Testis (tissue), 3 donors: ENCODE results near the gene PEX16. TPM values are rescaled to one million over a fixed set of nuclear protein-coding genes. Genes with fewer than 3 reads are reported as not detected.

Experiments
- DNase-seq: peaks from one replicate; pipeline ENCODE4 v3.0.0-alpha.2; 2019
- H3K27ac ChIP-seq, 2 donors: fragments of 200-600 bp; sonication (generic); one replicate each; pipeline ENCODE4 v1.5.1; 2019
- H3K27me3 ChIP-seq: fragments of 200-600 bp; sonication (generic); one replicate; pipeline ENCODE4 v1.5.1; 2019
- H3K36me3 ChIP-seq: fragments of 200-600 bp; sonication (generic); one replicate; pipeline ENCODE4 v1.5.1; 2017; ENCODE audit warnings: low read depth; ENCODE audit errors: missing control alignments
- H3K4me1 ChIP-seq: fragments of 200-600 bp; sonication (generic); one replicate; pipeline ENCODE4 v1.5.1; 2019
- H3K4me3 ChIP-seq, 2 donors: fragments of 200-600 bp; sonication (generic); one replicate each; pipeline ENCODE4 v1.5.1; 2017 to 2019
- H3K9me3 ChIP-seq: fragments of 200-600 bp; sonication (generic); one replicate; pipeline ENCODE4 v1.5.1; 2017
- POLR2A ChIP-seq: fragments of 450-650 bp; IDR thresholded peaks from one replicate; pipeline ENCODE4 v1.6.1; 2017; ENCODE audit warnings: antibody characterized with exemption, mild to moderate bottlenecking, moderate library complexity
- WGBS, 2 donors: methylation state at CpG; one replicate each; pipeline ENCODE4 v1.1.5; 2018; 5-methylcytosine and 5-hydroxymethylcytosine counted together
- intact Hi-C: fragments of 100-400 bp; cut with DNase I; formaldehyde crosslinking; loops from one replicate; pipeline ENCODE4 v1.15.1; 2023; ENCODE audit warnings: low total_unique reads
- polyA plus RNA-seq: library from polyadenylated mRNA; stranded (reverse); fragments of 350-450 nt; fragmentation: Illumina TruSeq; extraction: RNeasy Lipid Tissue Mini Kit (QIAGEN cat#74804); gene quantifications from one replicate; pipeline ENCODE4 v1.2.3, GENCODE V29; 2014; ENCODE audit warnings: low read depth, low replicate concordance; ENCODE audit not compliant: insufficient read depth
- total RNA-seq, 2 donors: library from RNA; depleted of rRNA; stranded (reverse); fragments of >200 nt; gene quantifications; one replicate each; pipeline ENCODE4 v1.2.3, GENCODE V29; 2016
- TF ChIP-seq, protein P1 (sequence below), 3 experiments: fragments of 450-650 bp in 2 of 3; fragments of 200-600 bp in 1 of 3; sonication (generic) in 1 of 3; IDR thresholded peaks; one replicate each; pipeline ENCODE4 v1.5.1; 2016 to 2019; ENCODE audit warnings: antibody characterized with exemption in 3 of 3, mild to moderate bottlenecking in 2 of 3, moderate library complexity in 1 of 3

Gene PEX16
- total and polyA plus RNA-seq, 3 donors from 2014 or later, result 40.2 to 42.0 (median 41.4) TPM

DNA sequence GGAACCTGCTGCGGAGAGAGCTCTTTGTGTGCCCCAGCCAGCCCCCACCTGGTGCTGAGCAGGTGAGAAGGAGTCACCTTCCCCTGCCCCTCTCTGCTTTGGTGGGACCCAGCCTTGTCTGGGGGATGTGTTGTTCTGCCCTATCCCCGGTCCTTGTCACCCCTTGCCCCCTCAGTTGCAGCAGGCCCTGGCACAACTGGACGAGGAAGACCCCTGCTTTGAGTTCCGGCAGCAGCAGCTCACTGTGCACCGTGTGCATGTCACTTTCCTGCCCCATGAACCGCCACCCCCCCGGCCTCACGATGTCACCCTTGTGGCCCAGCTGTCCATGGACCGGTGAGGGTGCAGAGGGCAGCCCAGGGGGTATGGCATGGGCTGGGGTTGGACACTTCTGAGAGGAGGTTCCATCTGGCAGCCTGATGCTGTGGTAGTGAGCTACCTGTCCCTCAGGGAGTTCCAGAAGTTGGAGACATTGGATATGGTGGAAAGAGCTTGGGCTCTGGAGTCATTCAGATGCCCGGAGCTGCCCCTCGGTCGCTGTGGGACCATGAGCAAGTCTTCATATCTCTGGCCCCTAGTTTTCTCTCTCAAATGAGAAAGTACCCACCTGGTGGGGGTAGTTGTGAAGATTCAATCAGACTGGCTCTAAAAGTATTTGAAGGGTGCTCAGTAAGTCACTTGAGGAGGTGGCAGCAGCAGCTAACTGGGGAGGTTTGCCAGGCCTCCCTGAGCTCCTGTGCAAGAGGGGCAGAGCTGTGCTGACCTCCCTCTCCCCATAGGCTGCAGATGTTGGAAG is 9.1 kb upstream of the PEX16 start:
- WGBS, 2 donors, result 97 to 100% methylated on average over 5 to 12 of the region's 12 CpGs
- H3K9me3 ChIP-seq, result no peaks in the 10 kb centered on the region
- TF ChIP-seq, protein P1, sequence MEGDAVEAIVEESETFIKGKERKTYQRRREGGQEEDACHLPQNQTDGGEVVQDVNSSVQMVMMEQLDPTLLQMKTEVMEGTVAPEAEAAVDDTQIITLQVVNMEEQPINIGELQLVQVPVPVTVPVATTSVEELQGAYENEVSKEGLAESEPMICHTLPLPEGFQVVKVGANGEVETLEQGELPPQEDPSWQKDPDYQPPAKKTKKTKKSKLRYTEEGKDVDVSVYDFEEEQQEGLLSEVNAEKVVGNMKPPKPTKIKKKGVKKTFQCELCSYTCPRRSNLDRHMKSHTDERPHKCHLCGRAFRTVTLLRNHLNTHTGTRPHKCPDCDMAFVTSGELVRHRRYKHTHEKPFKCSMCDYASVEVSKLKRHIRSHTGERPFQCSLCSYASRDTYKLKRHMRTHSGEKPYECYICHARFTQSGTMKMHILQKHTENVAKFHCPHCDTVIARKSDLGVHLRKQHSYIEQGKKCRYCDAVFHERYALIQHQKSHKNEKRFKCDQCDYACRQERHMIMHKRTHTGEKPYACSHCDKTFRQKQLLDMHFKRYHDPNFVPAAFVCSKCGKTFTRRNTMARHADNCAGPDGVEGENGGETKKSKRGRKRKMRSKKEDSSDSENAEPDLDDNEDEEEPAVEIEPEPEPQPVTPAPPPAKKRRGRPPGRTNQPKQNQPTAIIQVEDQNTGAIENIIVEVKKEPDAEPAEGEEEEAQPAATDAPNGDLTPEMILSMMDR (IDR thresholded peaks at IDR 0.05), result no peak
- no peak for TF ChIP-seq POLR2A
- H3K27me3 ChIP-seq, result no peaks in the 10 kb centered on the region
- H3K36me3 ChIP-seq, result no peaks in the 10 kb centered on the region
- H3K4me1 ChIP-seq, result peaks cover 8% of the 10 kb centered on the region
- no peak for DNase-seq
- no peak overlapping the region for H3K4me3 ChIP-seq
- intact Hi-C loops, result no loop called here
- H3K27ac ChIP-seq, result no peak overlapping the region

DNA sequence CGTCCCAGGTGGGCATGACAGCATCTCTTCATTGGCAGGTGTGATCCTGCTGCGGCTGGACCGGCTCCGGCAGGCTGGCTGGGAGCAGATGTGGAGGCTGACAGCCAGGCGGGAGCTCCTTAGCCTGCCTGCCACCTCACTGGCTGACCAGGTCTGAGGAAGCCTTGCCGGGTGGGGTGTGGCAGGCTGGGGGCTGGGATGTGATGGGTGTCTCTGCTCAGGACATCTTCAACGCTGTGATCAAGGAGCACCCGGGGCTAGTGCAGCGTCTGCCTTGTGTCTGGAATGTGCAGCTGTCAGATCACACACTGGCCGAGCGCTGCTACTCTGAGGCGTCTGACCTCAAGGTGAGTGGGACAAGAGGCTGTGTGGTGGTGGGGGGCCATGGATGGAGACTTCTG is 8.3 kb upstream of the PEX16 start:
- Histone ChIP-seq H3K27me3 (no peaks in the 10 kb centered on the region), H3K9me3 (no peaks in the 10 kb centered on the region), H3K4me3 (no peak overlapping the region), H3K27ac (no peak overlapping the region), H3K36me3 (no peaks in the 10 kb centered on the region), H3K4me1 (peaks cover 14% of the 10 kb centered on the region)
- 83 to 89% methylated on average over 1 to 12 of the region's 12 CpGs for WGBS, 2 donors
- intact Hi-C loops, result no loop called here
- DNase-seq, result no peak
- TF ChIP-seq, protein P1 (IDR thresholded peaks at IDR 0.05), result no peak
- TF ChIP-seq POLR2A, result no peak

DNA sequence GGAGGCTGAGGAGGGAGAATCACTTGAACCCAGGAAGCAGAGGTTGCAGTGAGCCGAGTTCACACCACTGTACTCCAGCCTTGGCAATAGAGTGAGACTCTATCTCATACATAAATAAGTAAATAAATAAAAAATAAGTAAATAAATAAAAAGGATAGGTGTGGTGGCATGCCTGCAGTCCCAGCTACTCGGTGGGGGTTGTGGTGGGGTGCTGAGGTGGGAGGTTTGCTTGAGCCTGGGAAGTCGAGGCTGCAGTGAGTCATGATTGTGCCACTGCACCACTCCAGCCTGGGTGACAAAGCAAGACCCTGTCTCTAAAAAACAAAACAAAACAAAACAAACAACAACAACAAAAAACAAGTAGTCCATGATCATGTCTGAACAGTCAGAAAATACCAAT is 7.9 kb upstream of the PEX16 start:
- no peak overlapping the region for H3K4me3 ChIP-seq
- no peaks in the 10 kb centered on the region for H3K9me3 ChIP-seq
- intact Hi-C loops, result no loop called here
- no peaks in the 10 kb centered on the region for H3K27me3 ChIP-seq
- no peaks in the 10 kb centered on the region for H3K36me3 ChIP-seq
- no peak for DNase-seq
- no peak for TF ChIP-seq POLR2A
- TF ChIP-seq, protein P1 (IDR thresholded peaks at IDR 0.05), result no peak
- peaks cover 14% of the 10 kb centered on the region for H3K4me1 ChIP-seq
- H3K27ac ChIP-seq, result no peak overlapping the region
- 86 to 92% methylated on average over 3 of the region's 3 CpGs for WGBS, 2 donors

DNA sequence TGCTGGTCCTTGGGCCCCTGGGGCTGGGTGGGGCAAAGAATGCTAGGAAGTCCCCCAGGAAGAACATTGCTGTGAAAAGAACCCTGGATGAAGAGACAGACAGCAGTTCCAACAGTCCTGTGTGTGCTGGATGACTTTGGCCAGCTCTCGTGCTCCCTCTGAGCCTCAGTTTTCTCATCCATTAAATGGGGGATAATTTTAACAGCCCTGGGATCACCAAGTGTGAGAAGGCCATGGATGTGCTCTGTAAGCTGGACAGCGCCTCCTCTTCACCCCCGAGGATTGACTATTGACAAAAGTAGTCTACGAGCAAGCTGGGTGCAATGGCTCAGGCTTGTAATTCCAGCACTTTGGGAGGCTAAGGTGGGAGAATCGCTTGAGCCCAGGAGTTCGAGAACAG is 7.2 kb upstream of the PEX16 start:
- DNase-seq, result no peak
- intact Hi-C loops, result no loop called here
- WGBS, 2 donors, result 83 to 89% methylated on average over 6 of the region's 6 CpGs

More for the DNA sequence above, 7.2 kb upstream of the PEX16 start:
- peaks cover 14% of the 10 kb centered on the region for H3K4me1 ChIP-seq
- H3K9me3 ChIP-seq, result no peaks in the 10 kb centered on the region
- no peak overlapping the region for H3K4me3 ChIP-seq
- TF ChIP-seq, protein P1 (IDR thresholded peaks at IDR 0.05), result no peak
- no peaks in the 10 kb centered on the region for H3K36me3 ChIP-seq
- no peaks in the 10 kb centered on the region for H3K27me3 ChIP-seq
- no peak overlapping the region for H3K27ac ChIP-seq
